ENCODE measurements around the gene ARSK.

The ARSK gene

DNA sequence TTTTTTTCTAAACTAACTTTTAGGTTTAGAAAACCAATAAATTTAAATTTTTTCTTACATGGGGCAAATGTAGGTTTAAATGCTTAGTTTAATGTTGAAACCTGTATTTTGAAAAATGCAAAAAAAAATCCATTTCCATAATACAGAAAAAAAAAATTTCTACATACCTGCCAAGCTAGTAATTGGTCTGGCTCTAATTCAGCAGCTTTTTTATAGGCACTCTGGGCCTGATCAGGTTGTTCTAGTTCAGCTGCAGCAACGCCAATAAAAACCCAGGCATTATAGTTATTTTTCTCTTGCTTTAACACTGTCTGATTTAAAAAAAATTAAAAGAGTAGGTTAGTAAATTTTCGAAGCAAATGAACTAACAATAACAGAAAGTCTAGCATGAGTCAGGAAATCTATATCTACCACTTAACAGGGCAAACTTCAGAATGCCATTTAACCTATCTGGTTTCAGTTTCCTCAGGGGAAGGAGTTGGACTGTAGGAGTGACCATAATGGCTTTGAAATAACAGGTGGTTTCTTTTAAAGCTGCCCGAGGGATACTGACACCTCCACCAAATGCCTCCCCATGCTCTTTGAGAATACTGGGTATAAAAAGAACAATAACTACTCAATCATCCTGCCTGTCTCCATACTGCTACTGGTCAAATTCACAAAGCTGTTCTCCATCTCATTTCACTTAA lies 11.7 kb upstream of the ARSK start (continued):
- no peak for TF ChIP-seq ZNF747 (tag by site-specific recombination; IDR thresholded peaks at IDR 0.05)
- TF ChIP-seq ZNF529 (tag by site-specific recombination; IDR thresholded peaks at IDR 0.05; ENCODE audit: insufficient replicate concordance) = no peak
- no peak for TF ChIP-seq ZFP69B (tag by site-specific recombination; IDR thresholded peaks at IDR 0.05)
- TF ChIP-seq ZNF274 (IDR thresholded peaks at IDR 0.05; ENCODE audit: low read length) = no peak
- TF ChIP-seq ZNF274 (tag by site-specific recombination; IDR thresholded peaks at IDR 0.05; ENCODE audit: borderline replicate concordance) = no peak
- no peak for TF ChIP-seq ZNF248 (tag by site-specific recombination; IDR thresholded peaks at IDR 0.05)
- TF ChIP-seq ZNF266 (tag by site-specific recombination; IDR thresholded peaks at IDR 0.05; ENCODE audit: low read depth) = no peak
- TF ChIP-seq, protein P1, sequence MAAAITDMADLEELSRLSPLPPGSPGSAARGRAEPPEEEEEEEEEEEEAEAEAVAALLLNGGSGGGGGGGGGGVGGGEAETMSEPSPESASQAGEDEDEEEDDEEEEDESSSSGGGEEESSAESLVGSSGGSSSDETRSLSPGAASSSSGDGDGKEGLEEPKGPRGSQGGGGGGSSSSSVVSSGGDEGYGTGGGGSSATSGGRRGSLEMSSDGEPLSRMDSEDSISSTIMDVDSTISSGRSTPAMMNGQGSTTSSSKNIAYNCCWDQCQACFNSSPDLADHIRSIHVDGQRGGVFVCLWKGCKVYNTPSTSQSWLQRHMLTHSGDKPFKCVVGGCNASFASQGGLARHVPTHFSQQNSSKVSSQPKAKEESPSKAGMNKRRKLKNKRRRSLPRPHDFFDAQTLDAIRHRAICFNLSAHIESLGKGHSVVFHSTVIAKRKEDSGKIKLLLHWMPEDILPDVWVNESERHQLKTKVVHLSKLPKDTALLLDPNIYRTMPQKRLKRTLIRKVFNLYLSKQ (tag by site-specific recombination; IDR thresholded peaks at IDR 0.05; ENCODE audit: borderline replicate concordance) = no peak
- no peak for TF ChIP-seq MZF1 (tag by site-specific recombination; IDR thresholded peaks at IDR 0.05; ENCODE audit: borderline replicate concordance)
- no peak for TF ChIP-seq ZNF621 (tag by site-specific recombination; IDR thresholded peaks at IDR 0.05)
- TF ChIP-seq GLIS2 (tag by site-specific recombination; IDR thresholded peaks at IDR 0.05) = no peak
- TF ChIP-seq, protein P2, sequence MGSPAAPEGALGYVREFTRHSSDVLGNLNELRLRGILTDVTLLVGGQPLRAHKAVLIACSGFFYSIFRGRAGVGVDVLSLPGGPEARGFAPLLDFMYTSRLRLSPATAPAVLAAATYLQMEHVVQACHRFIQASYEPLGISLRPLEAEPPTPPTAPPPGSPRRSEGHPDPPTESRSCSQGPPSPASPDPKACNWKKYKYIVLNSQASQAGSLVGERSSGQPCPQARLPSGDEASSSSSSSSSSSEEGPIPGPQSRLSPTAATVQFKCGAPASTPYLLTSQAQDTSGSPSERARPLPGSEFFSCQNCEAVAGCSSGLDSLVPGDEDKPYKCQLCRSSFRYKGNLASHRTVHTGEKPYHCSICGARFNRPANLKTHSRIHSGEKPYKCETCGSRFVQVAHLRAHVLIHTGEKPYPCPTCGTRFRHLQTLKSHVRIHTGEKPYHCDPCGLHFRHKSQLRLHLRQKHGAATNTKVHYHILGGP (tag by site-specific recombination; IDR thresholded peaks at IDR 0.05) = no peak
- TF ChIP-seq, protein P3, sequence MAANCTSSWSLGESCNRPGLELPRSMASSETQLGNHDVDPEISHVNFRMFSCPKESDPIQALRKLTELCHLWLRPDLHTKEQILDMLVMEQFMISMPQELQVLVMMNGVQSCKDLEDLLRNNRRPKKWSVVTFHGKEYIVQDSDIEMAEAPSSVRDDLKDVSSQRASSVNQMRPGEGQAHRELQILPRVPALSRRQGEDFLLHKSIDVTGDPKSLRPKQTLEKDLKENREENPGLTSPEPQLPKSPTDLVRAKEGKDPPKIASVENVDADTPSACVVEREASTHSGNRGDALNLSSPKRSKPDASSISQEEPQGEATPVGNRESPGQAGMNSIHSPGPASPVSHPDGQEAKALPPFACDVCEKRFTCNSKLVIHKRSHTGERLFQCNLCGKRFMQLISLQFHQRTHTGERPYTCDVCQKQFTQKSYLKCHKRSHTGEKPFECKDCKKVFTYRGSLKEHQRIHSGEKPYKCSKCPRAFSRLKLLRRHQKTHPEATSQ (tag by site-specific recombination; IDR thresholded peaks at IDR 0.05) = no peak
- TF ChIP-seq ZNF514 (tag by site-specific recombination; IDR thresholded peaks at IDR 0.05) = no peak
- TF ChIP-seq ZNF404 (tag by site-specific recombination; IDR thresholded peaks at IDR 0.05) = no peak
- no peak for TF ChIP-seq ZNF311 (tag by site-specific recombination; IDR thresholded peaks at IDR 0.05; ENCODE audit: borderline replicate concordance)
- TF ChIP-seq ZIC2 (tag by site-specific recombination; IDR thresholded peaks at IDR 0.05) = no peak
- TF ChIP-seq ZNF174 (tag by site-specific recombination; IDR thresholded peaks at IDR 0.05) = no peak
- no peak for TF ChIP-seq ZNF561 (tag by site-specific recombination; IDR thresholded peaks at IDR 0.05; ENCODE audit: borderline replicate concordance)
- TF ChIP-seq ZBTB17 (tag by site-specific recombination; IDR thresholded peaks at IDR 0.05) = no peak
- no peak for TF ChIP-seq GLI2 (tag by site-specific recombination; IDR thresholded peaks at IDR 0.05; ENCODE audit: borderline replicate concordance, low read depth)
- peak; percentile 92 for TF ChIP-seq FEZF1 (tag by site-specific recombination; IDR thresholded peaks at IDR 0.05)
- no peak for TF ChIP-seq ZNF24 (tag by site-specific recombination; IDR thresholded peaks at IDR 0.05)
- no peak for TF ChIP-seq ZNF707 (tag by site-specific recombination; IDR thresholded peaks at IDR 0.05)
- TF ChIP-seq ZNF560 (tag by site-specific recombination; IDR thresholded peaks at IDR 0.05; ENCODE audit: borderline replicate concordance) = no peak
- TF ChIP-seq ZNF23 (tag by site-specific recombination; IDR thresholded peaks at IDR 0.05; ENCODE audit: borderline replicate concordance) = no peak
- no peak for TF ChIP-seq ZBTB48 (tag by site-specific recombination; IDR thresholded peaks at IDR 0.05)
- no peak for TF ChIP-seq ZNF121 (tag by site-specific recombination; IDR thresholded peaks at IDR 0.05)
- no peak for TF ChIP-seq ZNF426 (tag by site-specific recombination; IDR thresholded peaks at IDR 0.05)
- TF ChIP-seq ZNF501 (tag by site-specific recombination; IDR thresholded peaks at IDR 0.05) = no peak
- no peak for TF ChIP-seq KLF16 (tag by site-specific recombination; IDR thresholded peaks at IDR 0.05)
- TF ChIP-seq SP7 (tag by site-specific recombination; IDR thresholded peaks at IDR 0.05) = peak; percentile 76
- TF ChIP-seq ZNF48 (tag by site-specific recombination; IDR thresholded peaks at IDR 0.05) = no peak
- TF ChIP-seq HOXC10 (CRISPR knock-in tag; IDR thresholded peaks at IDR 0.05) = no peak
- TF ChIP-seq MEIS1 (CRISPR knock-in tag; IDR thresholded peaks at IDR 0.05; ENCODE audit: borderline replicate concordance) = no peak
- TF ChIP-seq GFI1B (tag by site-specific recombination; IDR thresholded peaks at IDR 0.05) = no peak
- TF ChIP-seq, protein P4, sequence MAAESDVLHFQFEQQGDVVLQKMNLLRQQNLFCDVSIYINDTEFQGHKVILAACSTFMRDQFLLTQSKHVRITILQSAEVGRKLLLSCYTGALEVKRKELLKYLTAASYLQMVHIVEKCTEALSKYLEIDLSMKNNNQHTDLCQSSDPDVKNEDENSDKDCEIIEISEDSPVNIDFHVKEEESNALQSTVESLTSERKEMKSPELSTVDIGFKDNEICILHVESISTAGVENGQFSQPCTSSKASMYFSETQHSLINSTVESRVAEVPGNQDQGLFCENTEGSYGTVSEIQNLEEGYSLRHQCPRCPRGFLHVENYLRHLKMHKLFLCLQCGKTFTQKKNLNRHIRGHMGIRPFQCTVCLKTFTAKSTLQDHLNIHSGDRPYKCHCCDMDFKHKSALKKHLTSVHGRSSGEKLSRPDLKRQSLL (tag by site-specific recombination; IDR thresholded peaks at IDR 0.05) = peak; percentile 86
- TF ChIP-seq ZBTB20 (tag by site-specific recombination; IDR thresholded peaks at IDR 0.05) = no peak

All from HEK293 (cell line).